Stimulated activated CD8-positive, alpha-beta memory T cell treated with anti-CD3 and anti-CD28 coated beads, Interleukin-2, amount 100 ng/mL, for 48 hours (primary cell): ENCODE results near the gene TUT7.
"Not testable (repeated sequence)": the region's sequence is repeated elsewhere in the genome, so short reads cannot be mapped to it uniquely, and the experiment has no call there.

Source experiments
- DNase-seq, 2 donors: peaks; one replicate each; pipeline ENCODE4 v3.0.0-alpha.2; 2020; ENCODE audit warnings: low read depth in 2 of 2

The TUT7 gene

DNA sequence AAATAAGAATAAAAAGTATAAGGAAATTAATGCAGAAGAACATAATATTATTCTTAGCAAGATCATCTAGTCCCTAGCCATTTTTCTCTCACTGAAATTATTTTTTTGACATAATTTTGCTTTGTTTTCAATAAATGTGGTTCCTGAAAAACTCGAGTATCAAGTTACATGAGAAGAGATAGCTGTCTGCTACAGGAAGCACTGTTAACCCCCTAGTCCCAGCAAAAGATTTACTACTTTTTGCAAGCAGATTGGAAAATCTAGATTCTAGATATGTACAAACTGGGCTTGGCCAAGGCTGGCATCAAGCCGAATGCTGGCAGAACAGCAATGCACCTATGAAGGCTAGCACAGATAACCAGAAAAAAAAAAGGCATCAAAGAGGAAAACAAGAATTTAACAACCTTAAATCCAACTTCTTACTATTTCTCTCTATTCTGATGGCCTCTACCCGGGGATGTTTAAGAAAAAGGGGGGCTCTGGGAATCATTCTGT is 49.9 kb downstream of the TUT7 start:
- no peak for DNase-seq

DNA sequence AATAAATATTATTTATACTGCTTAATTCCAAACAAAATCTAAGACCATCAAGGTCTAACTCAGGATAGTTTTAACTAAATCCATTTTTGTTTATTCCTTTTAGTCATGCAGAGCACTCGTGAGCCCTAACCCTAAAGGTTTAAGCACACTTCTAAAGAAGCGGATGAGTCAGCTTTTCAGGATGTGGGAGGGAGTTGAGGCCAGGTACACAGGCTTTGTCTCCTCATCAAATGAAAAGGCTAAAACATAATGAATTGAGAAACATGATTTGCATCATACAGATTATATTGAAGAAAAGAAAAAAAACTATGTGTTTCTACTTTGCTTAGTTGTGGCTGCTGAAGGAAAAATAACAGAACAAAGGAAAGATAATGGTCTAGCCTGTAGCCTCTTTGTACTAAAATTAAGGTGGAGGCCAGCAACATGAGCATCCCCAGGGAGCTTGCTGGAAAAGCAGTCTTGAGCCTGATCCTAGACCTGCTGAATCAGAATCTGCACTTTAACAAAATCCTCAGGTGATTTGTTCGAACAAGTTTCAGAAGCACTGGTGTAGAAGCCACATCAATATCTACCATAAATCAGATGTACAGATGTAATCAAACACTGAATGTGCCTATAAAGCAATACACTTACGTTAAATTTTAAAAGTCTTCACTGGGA is 50.8 kb downstream of the TUT7 start:
- DNase-seq, result peak in 1 of 2 donors; percentile 16

DNA sequence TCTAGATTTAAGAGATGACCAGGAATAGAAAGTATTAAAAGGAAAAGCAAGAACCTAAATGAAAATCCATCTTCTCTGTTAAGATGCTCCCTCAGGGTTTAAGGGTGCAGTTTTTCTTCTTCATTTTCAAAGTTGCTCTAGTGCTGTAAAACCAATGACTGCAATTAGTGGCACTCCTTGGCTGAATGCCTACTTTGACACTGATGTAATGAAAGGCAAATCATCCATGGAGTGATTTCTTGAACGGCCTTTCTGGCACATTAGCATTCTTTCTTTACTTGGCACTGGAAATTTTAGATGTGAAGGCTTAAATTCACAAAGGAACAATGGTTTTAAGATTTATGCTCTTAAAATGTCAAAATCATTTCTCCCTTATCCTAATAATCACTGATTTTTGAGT is 52.5 kb downstream of the TUT7 start:
- DNase-seq, result no peak

DNA sequence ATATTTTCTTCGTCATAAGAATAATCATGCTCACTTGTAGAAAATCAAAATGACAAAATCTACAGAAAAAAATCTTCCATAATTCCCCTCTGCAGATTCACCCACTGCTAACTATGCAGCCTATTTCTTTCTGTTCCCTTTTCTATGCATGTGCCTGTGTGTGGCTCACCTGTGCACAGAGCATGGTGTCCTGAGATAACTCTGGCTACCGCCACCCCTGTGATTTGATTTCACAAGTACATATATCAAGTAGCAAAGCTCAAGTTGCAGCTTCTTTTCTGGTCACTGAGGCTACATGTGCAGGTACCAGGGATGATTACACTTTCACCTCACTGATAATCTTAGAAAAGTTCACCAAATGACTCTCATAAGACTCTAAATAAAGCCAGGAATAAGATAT is 53.5 kb downstream of the TUT7 start:
- DNase-seq, result no peak

DNA sequence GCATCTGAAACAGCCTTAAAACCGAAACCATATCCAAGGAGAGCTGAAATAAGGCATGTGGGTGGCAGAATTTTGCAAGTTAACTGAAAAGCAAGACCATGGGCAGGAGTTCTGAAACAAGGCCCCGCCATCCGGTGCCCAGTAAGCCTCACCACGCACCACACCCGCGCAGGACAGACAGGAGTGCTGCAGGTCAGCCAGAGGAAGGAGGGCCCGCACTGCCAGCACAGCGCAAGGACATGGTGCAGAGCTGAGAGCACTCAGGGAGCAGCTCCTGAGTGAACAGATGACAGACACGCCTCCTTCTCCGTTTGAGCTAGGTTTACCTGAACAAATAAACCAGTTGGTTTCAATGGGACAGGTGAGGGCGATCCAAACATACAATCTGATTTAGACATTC is 55.3 kb downstream of the TUT7 start:
- no peak for DNase-seq

DNA sequence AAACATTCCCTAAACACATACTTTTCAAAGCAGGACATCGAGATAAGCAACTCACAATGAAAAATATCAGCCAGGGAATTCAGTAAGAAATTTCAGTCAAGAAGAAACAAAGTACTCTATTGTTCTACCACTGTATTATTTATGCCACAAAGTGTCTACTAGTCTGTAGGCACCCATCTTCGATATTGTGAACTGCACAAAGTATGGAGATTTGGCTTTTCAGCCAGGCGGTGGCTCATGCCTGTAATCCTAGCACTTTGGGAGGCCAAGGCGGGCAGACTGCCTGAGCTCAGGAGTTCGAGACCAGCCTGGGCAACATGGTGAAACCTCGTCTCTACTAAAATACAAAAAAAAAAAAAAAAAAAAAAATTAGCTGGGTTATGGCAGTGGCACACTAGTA is 63.9 kb downstream of the TUT7 start:
- not testable (repeated sequence) for DNase-seq

DNA sequence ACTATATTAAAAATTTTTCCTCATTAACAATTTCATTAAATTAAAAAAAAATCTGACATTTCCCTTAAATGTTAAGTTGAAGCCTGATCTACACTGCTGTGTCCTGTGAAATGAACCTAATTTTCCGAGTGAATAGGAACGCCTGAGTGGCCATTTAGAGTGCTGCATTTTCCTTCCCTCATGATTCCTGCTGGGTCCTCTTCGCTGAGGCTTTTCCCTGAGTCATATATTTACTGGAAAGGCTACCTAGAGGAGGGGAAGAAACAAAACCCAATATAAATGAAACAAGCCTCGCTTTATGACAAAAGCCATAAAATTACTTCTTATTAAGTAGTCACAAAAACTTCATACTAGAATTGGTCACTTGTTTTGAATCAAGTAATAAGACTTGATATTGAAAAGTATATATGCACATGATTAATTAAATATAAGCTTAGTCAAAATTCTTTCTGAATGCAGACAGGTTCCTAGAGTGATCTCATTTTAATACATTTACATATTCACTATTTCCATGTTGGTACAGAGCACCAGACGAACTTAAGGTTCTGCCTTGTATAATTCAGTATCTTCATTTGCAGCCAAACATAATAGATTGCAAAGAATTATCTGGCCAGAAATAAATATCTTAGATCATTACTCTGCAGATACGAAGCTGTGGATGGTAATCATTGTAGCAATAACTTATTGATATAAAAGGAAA is 65.6 kb downstream of the TUT7 start:
- no peak for DNase-seq

DNA sequence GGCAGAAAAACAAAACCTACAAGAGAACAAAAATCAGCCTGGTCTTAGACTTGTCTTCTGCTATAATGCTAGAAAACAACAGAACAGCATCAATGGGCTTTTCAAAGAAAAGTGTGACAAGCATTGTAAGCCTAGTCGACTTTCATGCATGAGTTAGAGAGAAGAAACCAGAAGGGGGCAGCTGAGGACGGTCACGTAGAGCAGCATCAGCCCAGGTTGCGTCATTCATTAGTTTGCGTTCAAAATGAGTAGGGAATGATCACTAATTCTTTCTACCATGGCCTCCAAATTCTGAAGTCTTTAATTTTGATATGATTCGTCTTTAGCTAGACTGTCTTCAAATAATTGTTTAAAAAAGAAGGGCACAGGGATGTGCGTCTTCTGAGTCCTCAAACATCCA is 67.2 kb downstream of the TUT7 start:
- DNase-seq, result no peak

DNA sequence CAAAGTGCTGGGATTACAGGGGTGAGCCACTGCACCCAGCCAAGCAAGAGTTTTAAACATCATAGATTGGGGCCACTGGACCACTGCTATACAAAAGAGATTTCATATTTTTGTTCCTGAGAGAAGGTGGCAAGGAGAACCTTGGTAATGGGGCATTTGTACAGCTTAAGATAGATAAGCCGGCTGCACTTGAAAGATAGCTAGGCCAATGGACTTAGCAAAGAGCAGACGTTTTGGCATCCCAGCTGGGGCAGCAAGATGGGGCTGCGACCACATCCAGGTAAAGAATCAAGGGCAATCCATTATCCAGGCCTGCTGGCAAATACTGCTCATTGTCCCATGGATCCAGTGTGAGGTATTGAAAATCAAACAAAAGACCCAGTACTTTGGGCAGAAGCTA is 67.9 kb downstream of the TUT7 start:
- DNase-seq, result no peak

DNA sequence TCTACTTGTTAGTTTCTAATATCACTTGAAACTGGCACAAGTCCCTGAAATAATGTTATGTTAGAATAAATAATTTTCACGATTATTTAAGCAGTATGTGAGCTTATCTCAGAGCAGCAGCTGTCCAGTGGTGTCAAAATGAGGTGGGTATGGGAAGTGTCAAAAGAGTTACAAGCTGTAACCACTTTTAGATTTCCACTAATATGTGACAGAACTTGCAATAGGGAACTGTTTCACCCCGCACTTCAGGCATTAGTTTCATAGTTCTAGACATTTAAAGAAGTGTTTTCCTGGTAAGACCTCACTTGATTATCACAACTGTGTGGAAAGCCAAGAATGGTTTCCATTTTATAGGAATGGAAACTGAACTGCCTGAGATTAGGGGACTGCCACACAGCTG is 68.9 kb downstream of the TUT7 start:
- no peak for DNase-seq

DNA sequence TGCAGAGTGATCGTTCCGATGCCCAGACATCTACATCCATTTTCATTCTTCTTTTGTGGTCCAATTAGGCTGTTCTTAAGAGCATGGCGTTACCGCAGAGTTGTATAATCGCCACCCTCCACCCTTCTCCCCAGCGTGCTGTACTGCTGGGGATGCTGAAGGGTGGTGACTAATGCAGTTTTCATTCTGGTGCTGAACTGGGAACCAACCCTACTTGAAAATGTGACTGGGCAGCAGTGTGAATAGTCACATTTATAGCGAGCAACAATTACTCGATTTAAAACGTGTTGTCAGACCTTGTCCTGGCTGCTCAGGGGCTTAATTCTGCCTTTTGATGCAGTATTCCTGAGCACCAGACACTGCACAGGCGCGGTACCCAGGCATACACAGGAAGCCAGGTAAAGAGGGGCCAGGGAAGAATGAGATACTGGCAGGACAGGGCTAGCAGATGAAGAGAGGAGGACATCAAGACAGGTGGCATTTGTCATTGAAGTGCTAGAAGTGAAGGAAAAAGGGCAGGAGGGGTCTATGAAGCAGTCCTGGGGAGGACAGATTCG is 71.2 kb downstream of the TUT7 start:
- no peak for DNase-seq

DNA sequence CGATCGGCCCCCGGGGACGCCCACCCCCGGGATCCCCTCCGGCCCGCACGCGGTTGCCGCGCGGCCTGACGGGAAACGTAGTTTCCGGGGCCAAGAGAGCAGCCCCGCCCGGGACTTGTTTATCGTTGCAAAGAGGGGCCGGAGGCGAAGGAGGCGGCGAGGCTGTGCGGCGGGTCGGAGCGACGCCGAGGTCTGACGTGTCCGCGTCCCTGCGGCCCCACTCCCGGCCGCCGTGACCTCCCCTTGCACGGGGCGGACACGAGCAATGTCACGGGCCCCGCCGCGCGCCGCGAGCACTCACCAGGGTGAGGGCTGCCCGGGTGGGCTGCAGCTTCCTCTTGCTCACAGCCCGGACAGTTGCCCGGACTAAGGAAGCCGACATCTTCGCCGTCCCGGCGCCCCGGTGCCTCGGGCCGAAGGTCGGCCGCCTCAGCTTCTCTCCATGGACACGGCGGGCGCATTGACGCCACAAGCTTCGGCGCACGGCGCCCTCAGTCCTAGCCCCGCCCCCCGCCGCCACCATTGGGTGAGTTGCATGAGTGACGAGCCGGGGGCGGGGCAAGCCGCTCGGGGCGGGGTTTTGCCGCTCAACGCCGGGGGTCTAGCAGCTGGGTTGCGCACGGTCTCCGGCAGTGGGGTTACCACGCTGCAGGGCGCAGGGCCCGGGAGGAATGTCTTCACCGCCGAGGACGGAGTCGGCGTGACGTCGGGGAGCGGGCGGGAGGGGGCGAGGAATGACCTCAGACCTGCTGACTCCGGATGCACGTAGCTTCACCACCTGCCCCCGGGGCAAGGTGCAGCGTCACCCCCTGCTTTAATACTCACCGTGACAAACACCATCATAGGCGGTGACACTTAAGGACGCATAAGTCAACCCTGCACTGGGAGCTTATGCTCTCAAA is 71.9 kb downstream of the TUT7 start, which contains the start of gene ISCA1:
TSS of gene ISCA1 (minus strand) at position 462 of the 902 bp plus-strand sequence. CDS start at position 382, 80 bp downstream.
- peak; percentile 99 for DNase-seq

DNA sequence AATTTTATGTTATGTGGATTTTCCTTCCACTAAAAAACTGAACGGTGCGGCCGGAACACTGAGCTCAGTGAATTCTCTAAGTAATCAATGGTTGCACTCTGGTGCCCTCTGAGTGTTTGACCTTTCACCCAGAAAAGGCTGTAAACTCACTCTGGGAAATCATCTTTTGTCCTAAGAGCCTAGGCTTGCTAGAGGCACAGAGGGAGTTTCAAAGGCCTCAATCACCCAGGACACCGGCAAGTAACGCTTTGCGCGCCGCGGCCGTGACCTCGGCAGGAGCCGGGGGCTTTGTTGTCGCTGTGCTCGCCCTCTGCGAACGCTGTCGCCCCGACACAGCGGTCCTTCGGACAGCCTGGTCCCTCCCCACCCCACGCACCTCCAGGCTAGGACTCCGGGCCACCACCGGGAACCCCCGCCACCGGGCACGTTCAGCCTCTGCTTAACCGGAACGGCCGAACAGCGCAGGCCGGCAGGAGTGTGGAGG is 72.6 kb downstream of the TUT7 start:
- no peak for DNase-seq

DNA sequence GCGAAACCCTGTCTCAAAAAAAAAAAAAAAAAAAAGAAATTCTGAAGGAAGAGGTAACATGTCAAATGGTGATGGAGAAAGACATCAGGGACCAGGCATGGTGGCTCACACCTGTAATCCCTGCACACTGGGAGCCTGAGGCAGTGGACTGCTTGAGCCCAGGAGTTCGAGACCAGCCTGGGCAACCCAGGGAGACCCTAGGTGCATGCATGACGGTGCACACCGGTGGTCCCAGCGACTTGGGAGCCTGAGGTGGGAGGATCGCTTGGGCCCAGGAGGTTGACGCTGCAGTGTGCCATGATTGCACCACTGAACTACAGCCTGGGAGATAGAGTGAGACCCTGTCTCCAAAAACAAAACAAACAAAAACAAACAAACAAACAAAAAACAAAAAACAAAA is 73.6 kb downstream of the TUT7 start:
- DNase-seq, result no peak

DNA sequence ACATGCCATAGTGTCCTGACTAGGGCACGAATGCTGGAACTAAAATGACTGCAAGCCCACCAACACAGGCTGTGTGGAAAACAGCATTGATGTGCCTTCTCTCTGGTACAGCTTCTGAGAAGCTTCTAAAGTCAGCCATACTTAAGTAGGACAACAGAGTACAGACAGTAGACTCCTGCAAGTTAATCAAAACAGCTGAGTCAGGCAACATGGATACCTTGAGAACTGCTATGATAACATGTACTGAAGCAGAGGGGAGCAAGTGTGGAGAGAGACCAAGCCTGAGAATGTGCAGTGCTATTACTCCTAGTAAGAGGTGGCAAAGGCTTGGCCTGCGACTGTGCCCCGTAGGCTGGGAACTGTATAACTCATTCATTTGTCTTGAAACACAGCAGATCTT is 74.4 kb downstream of the TUT7 start:
- no peak for DNase-seq

DNA sequence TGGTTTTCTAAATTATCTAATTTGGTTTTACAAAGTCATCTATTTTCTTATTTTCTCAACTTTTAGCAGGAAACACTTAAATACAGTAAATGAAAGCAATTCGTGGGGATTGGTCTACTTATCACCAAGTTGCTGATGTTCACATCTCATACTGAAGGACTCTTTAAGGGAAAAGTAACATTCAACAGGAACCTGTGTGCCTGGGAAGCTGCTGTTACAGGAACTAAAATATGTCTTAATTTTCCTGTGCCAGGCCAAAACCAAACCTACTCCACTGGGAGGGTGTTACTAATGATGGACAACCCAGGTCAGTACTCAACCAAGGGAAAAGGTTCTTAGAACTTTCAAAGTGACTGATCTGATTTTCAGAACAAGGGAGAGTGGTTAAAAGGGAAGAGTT is 77.1 kb downstream of the TUT7 start:
- no peak for DNase-seq

DNA sequence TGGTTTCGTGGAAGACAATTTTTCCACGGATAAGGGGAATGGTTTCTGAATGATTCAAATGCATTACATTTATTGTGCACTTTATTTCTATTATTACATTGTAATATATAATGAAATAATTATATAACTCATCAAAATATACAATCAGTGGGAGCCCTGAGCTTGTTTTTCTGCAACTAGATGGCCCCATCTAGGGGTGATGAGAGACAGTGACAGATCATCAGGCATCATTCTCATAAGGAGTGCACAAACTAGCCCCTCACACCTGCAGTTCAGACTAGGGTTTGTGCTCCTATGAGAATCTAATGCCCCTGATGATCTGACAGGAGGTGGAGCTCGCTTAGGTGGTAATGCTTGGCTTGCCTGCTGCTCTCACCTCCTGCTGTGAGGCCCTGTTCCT is 78.2 kb downstream of the TUT7 start:
- no peak for DNase-seq

DNA sequence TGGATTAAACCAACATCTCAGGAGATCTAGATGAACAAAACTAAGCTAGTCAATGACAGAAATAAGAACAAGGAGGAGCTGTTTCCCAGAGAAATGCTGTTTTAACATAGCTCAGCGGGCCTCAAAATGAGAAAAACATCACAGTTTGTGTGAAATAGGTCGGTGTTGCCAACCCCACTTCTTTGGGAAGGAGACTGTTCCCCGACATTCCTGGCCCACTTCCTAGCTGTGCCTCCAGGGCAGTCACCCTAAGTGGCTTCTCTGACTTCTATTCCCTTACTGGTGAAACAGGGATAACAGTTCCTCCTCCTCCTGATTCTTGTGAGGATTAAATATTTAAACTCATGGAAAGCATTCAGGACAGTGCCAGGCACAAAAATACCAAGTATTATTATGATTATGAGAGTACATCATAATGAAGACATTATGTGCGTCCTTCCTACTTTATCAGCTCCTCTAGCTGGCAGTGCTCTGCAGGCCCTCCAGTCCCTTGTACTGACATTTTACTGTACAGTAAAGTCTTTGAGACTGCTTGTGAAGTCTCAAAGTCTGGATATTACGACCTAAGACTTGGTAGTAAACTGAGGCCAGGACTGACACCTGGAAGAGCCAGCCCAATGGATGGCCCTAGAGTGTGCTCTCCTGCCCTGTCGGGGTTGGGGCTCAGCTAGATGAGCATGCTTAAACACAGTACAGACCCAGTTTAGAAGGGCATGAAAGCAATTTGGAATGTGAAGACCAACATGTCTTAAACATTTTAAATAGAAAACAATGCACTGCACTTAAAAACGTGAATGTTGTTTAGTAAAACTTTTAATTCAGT is 79.2 kb downstream of the TUT7 start:
- no peak for DNase-seq

DNA sequence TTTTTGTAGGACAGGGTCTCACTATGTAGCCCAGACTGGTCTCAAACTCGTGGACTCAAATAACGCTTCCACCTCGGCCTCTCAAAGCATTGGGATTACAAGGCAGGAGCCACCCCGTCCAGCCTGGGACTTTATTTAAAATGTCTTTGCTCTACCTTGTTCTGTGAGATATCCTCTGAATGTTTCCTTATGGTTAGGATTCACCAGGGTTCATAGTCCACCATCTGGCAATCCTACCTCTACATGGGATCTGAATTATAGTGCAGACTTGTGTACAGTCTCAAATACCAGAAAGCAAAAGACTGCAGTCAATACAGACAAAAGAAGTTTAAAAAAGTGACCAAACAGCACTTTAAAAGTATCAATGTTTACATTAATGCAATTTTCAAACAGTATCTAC is 82.0 kb downstream of the TUT7 start:
- DNase-seq, result no peak

DNA sequence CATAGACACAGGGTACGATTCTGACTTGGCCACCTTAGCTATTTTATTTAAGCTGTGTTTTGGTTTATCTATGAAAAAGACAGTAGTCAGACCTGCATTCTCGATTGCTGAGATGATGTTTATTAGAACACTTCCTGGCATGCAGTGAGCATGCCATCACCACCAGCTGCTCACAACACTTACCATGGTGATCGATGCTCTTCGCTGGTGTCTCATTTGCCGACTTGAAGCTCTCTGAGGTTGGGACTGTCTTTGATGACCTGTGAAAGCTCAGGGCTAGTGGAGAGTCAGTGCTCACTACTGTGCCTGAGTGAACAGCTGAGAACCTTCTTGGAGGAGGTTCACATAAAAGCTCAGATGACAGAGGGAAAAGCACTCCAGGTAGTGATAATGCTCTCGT is 90.3 kb downstream of the TUT7 start:
- DNase-seq, result no peak

DNA sequence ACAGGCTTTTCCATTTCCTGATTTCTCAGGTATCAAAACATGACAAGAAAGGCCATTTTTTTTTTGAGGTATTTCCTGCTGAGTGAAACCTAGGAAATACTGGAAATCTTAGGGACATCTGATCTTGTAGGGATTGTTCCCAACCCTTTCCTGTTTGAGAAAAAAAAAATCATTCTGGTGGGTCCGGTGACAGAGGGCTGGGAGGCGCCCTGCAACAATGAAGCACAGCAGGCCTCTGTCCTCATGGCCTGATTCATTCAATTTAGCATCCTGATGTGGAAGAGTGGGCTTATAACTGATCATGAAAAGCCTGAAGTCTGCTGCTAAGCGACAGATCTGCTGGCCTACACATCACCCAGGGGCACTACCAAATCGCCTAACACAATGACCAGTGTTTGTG is 91.7 kb downstream of the TUT7 start:
- no peak for DNase-seq
